ENCODE results near the gene AGTRAP. TPM values are rescaled to one million over a fixed set of nuclear protein-coding genes. Genes with fewer than 3 reads are reported as not detected.

Gene AGTRAP
- total and polyA plus RNA-seq, 3 experiments from 2014 or later = 9.7 to 103 (median 10.6) TPM

GRCh38 chr1:11711490-11711889 lies 24.4 kb upstream of the AGTRAP start:
- peaks cover 5 to 6% of the 10 kb centered on the region in 2 donors for H3K27me3 Mint-ChIP-seq
- H3K4me1 Mint-ChIP-seq = no peaks in the 10 kb centered on the region
- H3K4me3 Mint-ChIP-seq = no peak overlapping the region
- no peaks in the 10 kb centered on the region for H3K9me3 Mint-ChIP-seq
- Histone ChIP-seq H3K36me3 (ENCODE audit: insufficient read depth, low read length) (no peaks in the 10 kb centered on the region), H3K4me1 (ENCODE audit: insufficient read depth, low read length) (no peaks in the 10 kb centered on the region), H3K4me3 (ENCODE audit: low read length) (no peak overlapping the region), H3K27ac (ENCODE audit: low read depth, low read length) (no peak overlapping the region), H3K9me3 (ENCODE audit: low read length) (no peaks in the 10 kb centered on the region), H3K27me3 (ENCODE audit: insufficient read depth, low read length, poor library complexity, severe bottlenecking) (no peaks in the 10 kb centered on the region)
- H3K36me3 Mint-ChIP-seq = no peaks in the 10 kb centered on the region
- POLR2A ChIA-PET = no interaction called here
- H3K27ac Mint-ChIP-seq = no peak overlapping the region
- CTCF ChIA-PET = interaction anchor here (0.9 kb wide), 1 partner anchor 24 kb away, joined by 4 read pairs; the partner anchor contains the start of gene AGTRAP
- no peak for DNase-seq

- Mint-ChIP-seq H3K9me3 (no peaks in the 10 kb centered on the region), H3K36me3 (no peaks in the 10 kb centered on the region), H3K27me3 (peaks cover 5 to 6% of the 10 kb centered on the region in 2 donors), H3K27ac (no peak overlapping the region), H3K4me3 (no peak overlapping the region), H3K4me1 (no peaks in the 10 kb centered on the region)
- Histone ChIP-seq H3K4me3 (ENCODE audit: low read length) (no peak overlapping the region), H3K4me1 (ENCODE audit: insufficient read depth, low read length) (no peaks in the 10 kb centered on the region), H3K27me3 (ENCODE audit: insufficient read depth, low read length, poor library complexity, severe bottlenecking) (no peaks in the 10 kb centered on the region), H3K9me3 (ENCODE audit: low read length) (no peaks in the 10 kb centered on the region), H3K36me3 (ENCODE audit: insufficient read depth, low read length) (no peaks in the 10 kb centered on the region), H3K27ac (ENCODE audit: low read depth, low read length) (no peak overlapping the region)
- DNase-seq = no peak
- ChIA-PET CTCF (interaction anchor here (1.3 kb wide), 1 partner anchor 675 kb away, joined by 3 read pairs; no protein-coding TSS in a partner anchor), POLR2A (no interaction called here)
Observed at GRCh38 chr1:11712285-11712684, 23.7 kb upstream of the AGTRAP start.

GRCh38 chr1:11713095-11713494 lies 22.8 kb upstream of the AGTRAP start:
- H3K4me3 Mint-ChIP-seq = no peak overlapping the region
- Histone ChIP-seq H3K4me3 (ENCODE audit: low read length) (no peak overlapping the region), H3K27ac (ENCODE audit: low read depth, low read length) (no peak overlapping the region), H3K27me3 (ENCODE audit: insufficient read depth, low read length, poor library complexity, severe bottlenecking) (no peaks in the 10 kb centered on the region), H3K36me3 (ENCODE audit: insufficient read depth, low read length) (no peaks in the 10 kb centered on the region), H3K9me3 (ENCODE audit: low read length) (no peaks in the 10 kb centered on the region), H3K4me1 (ENCODE audit: insufficient read depth, low read length) (no peaks in the 10 kb centered on the region)
- POLR2A ChIA-PET = no interaction called here
- H3K36me3 Mint-ChIP-seq = no peaks in the 10 kb centered on the region
- H3K9me3 Mint-ChIP-seq = no peaks in the 10 kb centered on the region
- H3K27me3 Mint-ChIP-seq = peaks cover 5 to 6% of the 10 kb centered on the region in 2 donors
- no peak for DNase-seq
- H3K4me1 Mint-ChIP-seq = no peaks in the 10 kb centered on the region
- CTCF ChIA-PET = interaction anchor here (1.1 to 1.3 kb wide), 2 partner anchors 63 to 675 kb away, joined by 3 to 4 read pairs; no protein-coding TSS in a partner anchor
- H3K27ac Mint-ChIP-seq = no peak overlapping the region

- Mint-ChIP-seq H3K36me3 (no peaks in the 10 kb centered on the region), H3K9me3 (no peaks in the 10 kb centered on the region), H3K4me1 (peaks cover 11 to 16% (median 15%) of the 10 kb centered on the region in 3 donors), H3K27ac (no peak overlapping the region), H3K27me3 (peaks cover 0 to 4% of the 10 kb centered on the region in 2 donors), H3K4me3 (no peak overlapping the region)
- H3K27me3 ChIP-seq (ENCODE audit: insufficient read depth, low read length, poor library complexity, severe bottlenecking) = no peaks in the 10 kb centered on the region
- no peak overlapping the region for H3K4me3 ChIP-seq (ENCODE audit: low read length)
- H3K36me3 ChIP-seq (ENCODE audit: insufficient read depth, low read length) = no peaks in the 10 kb centered on the region
- POLR2A ChIA-PET = no interaction called here
- no peak for DNase-seq
- H3K9me3 ChIP-seq (ENCODE audit: low read length) = no peaks in the 10 kb centered on the region
- CTCF ChIA-PET = interaction anchor here (1.2 to 12.3 kb wide), 4 partner anchors 33 to 304 kb away, joined by 3 to 152 read pairs (median 6); partner anchors contain the start of genes FBXO2, FBXO44, FBXO6 and MIIP
- H3K27ac ChIP-seq (ENCODE audit: low read depth, low read length) = no peak overlapping the region
- H3K4me1 ChIP-seq (ENCODE audit: insufficient read depth, low read length) = peaks cover 12% of the 10 kb centered on the region
Observed at GRCh38 chr1:11714831-11715575, 20.9 kb upstream of the AGTRAP start.

- ChIA-PET CTCF (interaction anchor here (0.7 to 12.3 kb wide), 32 partner anchors 9 to 681 kb away, joined by 3 to 152 read pairs (median 6); partner anchors contain the start of genes AGTRAP, EXOSC10, FBXO2 and FBXO44), POLR2A (interaction anchor here (0.6 to 2.0 kb wide), 14 partner anchors 11 to 682 kb away, joined by 3 to 29 read pairs (median 4); partner anchors contain the start of genes AGTRAP, FBXO6 and MAD2L2)
- peak overlapping the region; percentile 51 for H3K27ac ChIP-seq (ENCODE audit: low read depth, low read length)
- Mint-ChIP-seq H3K9me3 (no peaks in the 10 kb centered on the region), H3K4me1 (peaks cover 12 to 16% (median 16%) of the 10 kb centered on the region in 3 donors), H3K36me3 (no peaks in the 10 kb centered on the region), H3K4me3 (peak overlapping the region; percentile 67 to 93 (median 84)), H3K27me3 (no peaks in the 10 kb centered on the region), H3K27ac (peak overlapping the region; percentile 88 to 98 (median 95))
- peak; percentile 80 to 90 (median 82) for DNase-seq
- H3K4me1 ChIP-seq (ENCODE audit: insufficient read depth, low read length) = peaks cover 12% of the 10 kb centered on the region
- H3K36me3 ChIP-seq (ENCODE audit: insufficient read depth, low read length) = no peaks in the 10 kb centered on the region
- H3K27me3 ChIP-seq (ENCODE audit: insufficient read depth, low read length, poor library complexity, severe bottlenecking) = no peaks in the 10 kb centered on the region
- peak overlapping the region; percentile 63 for H3K4me3 ChIP-seq (ENCODE audit: low read length)
- no peaks in the 10 kb centered on the region for H3K9me3 ChIP-seq (ENCODE audit: low read length)
Observed at GRCh38 chr1:11719313-11720032, 16.5 kb upstream of the AGTRAP start.

GRCh38 chr1:11720033-11720376 lies 15.9 kb upstream of the AGTRAP start:
- no peaks in the 10 kb centered on the region for H3K9me3 Mint-ChIP-seq
- no peaks in the 10 kb centered on the region for H3K36me3 ChIP-seq (ENCODE audit: insufficient read depth, low read length)
- ChIA-PET CTCF (interaction anchor here (0.7 to 12.3 kb wide), 25 partner anchors 9 to 682 kb away, joined by 3 to 152 read pairs (median 8); partner anchors contain the start of genes AGTRAP, EXOSC10, FBXO2 and FBXO44), POLR2A (interaction anchor here (0.6 to 2.0 kb wide), 13 partner anchors 10 to 682 kb away, joined by 3 to 29 read pairs (median 5); partner anchors contain the start of genes AGTRAP, FBXO6 and MAD2L2)
- peaks cover 12% of the 10 kb centered on the region for H3K4me1 ChIP-seq (ENCODE audit: insufficient read depth, low read length)
- H3K9me3 ChIP-seq (ENCODE audit: low read length) = no peaks in the 10 kb centered on the region
- peaks cover 12 to 16% (median 16%) of the 10 kb centered on the region in 3 donors for H3K4me1 Mint-ChIP-seq
- H3K4me3 Mint-ChIP-seq = peak overlapping the region; percentile 67 to 93 (median 84)
- H3K36me3 Mint-ChIP-seq = no peaks in the 10 kb centered on the region
- no peaks in the 10 kb centered on the region for H3K27me3 ChIP-seq (ENCODE audit: insufficient read depth, low read length, poor library complexity, severe bottlenecking)
- H3K27ac ChIP-seq (ENCODE audit: low read depth, low read length) = no peak overlapping the region
- no peak overlapping the region for H3K4me3 ChIP-seq (ENCODE audit: low read length)
- H3K27me3 Mint-ChIP-seq = no peaks in the 10 kb centered on the region
- H3K27ac Mint-ChIP-seq = peak overlapping the region in 5 of 8 donors; percentile 88 to 98 (median 93)
- DNase-seq = no peak

- H3K9me3 Mint-ChIP-seq = no peaks in the 10 kb centered on the region
Observed at GRCh38 chr1:11720525-11720924, 15.4 kb upstream of the AGTRAP start.

More at GRCh38 chr1:11720525-11720924, 15.4 kb upstream of the AGTRAP start:
- H3K27me3 Mint-ChIP-seq = no peaks in the 10 kb centered on the region
- Histone ChIP-seq H3K36me3 (ENCODE audit: insufficient read depth, low read length) (no peaks in the 10 kb centered on the region), H3K9me3 (ENCODE audit: low read length) (no peaks in the 10 kb centered on the region), H3K4me3 (ENCODE audit: low read length) (no peak overlapping the region), H3K27me3 (ENCODE audit: insufficient read depth, low read length, poor library complexity, severe bottlenecking) (no peaks in the 10 kb centered on the region), H3K27ac (ENCODE audit: low read depth, low read length) (no peak overlapping the region), H3K4me1 (ENCODE audit: insufficient read depth, low read length) (peaks cover 14% of the 10 kb centered on the region)
- DNase-seq = no peak
- peaks cover 12 to 20% (median 16%) of the 10 kb centered on the region in 3 donors for H3K4me1 Mint-ChIP-seq
- ChIA-PET CTCF (interaction anchor here (1.6 to 12.3 kb wide), 9 partner anchors 8 to 683 kb away, joined by 7 to 152 read pairs (median 17); partner anchors contain the start of genes AGTRAP, FBXO2, FBXO44 and FBXO6), POLR2A (interaction anchor here (1.2 to 1.8 kb wide), 2 partner anchors 19 to 70 kb away, joined by 4 to 29 read pairs; no protein-coding TSS in a partner anchor)
- H3K27ac Mint-ChIP-seq = peak overlapping the region in 1 of 8 donors; percentile 45
- H3K36me3 Mint-ChIP-seq = no peaks in the 10 kb centered on the region
- peak overlapping the region in 1 of 7 donors; percentile 54 for H3K4me3 Mint-ChIP-seq
